Upper lobe of left lung (tissue), 4 donors: ENCODE measurements around the gene CFAP92.

Experiments used
- POLR2AphosphoS5 ChIP-seq, 2 donors: sonication (generic); formaldehyde crosslinking; IDR thresholded peaks; one replicate each; pipeline ENCODE4 v1.5.1; 2017; ENCODE audit warnings: antibody characterized with exemption in 2 of 2
- TF ChIP-seq, protein P1 (sequence below), 6 experiments: fragments of 450-650 bp in 4 of 6; fragments of 200-600 bp in 2 of 6; sonication (generic) in 2 of 6; IDR thresholded peaks; one replicate each; pipeline ENCODE4 v1.5.1; 2016 to 2019; ENCODE audit warnings: antibody characterized with exemption in 6 of 6

DNA sequence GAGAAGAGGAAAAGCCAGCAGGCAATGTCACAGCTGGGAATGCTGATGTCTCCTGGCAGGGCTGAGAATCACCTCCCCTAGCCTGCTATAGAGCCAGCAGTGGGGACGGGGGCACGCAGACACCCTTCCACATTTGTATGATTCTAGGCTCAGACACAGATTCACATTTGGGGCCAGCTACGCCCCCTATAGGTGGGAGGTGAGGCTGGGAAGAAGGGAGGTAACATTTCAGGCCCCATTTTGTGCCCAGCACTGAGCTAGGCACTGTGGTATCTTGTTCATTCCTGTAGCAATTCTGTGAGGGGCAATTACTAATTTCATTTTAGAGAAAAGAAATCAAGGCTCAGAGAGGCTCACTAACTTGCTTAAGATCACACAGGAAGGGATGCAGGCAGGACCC is 130.3 kb downstream of the CFAP92 start:
- TF ChIP-seq, protein P1, sequence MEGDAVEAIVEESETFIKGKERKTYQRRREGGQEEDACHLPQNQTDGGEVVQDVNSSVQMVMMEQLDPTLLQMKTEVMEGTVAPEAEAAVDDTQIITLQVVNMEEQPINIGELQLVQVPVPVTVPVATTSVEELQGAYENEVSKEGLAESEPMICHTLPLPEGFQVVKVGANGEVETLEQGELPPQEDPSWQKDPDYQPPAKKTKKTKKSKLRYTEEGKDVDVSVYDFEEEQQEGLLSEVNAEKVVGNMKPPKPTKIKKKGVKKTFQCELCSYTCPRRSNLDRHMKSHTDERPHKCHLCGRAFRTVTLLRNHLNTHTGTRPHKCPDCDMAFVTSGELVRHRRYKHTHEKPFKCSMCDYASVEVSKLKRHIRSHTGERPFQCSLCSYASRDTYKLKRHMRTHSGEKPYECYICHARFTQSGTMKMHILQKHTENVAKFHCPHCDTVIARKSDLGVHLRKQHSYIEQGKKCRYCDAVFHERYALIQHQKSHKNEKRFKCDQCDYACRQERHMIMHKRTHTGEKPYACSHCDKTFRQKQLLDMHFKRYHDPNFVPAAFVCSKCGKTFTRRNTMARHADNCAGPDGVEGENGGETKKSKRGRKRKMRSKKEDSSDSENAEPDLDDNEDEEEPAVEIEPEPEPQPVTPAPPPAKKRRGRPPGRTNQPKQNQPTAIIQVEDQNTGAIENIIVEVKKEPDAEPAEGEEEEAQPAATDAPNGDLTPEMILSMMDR (IDR thresholded peaks at IDR 0.05), result no peak
- no peak for TF ChIP-seq POLR2AphosphoS5 (IDR thresholded peaks at IDR 0.05)
